Hepatocyte (in vitro differentiated cells): ENCODE results near the gene VAMP2. TPM values are rescaled to one million over a fixed set of nuclear protein-coding genes. Genes with fewer than 3 reads are reported as not detected.

ENCODE experiments used
- DNase-seq: peaks from one replicate; pipeline ENCODE4 v3.0.0-alpha.2; 2016; ENCODE audit warnings: low spot score
- H2AFZ ChIP-seq: fragments of 200-600 bp; sonication (generic); 2 replicates; pipeline ENCODE4 v1.6.0; 2016; ENCODE audit warnings: antibody characterized with exemption, mild to moderate bottlenecking
- H3K27ac ChIP-seq: fragments of 200-600 bp; sonication (generic); 2 replicates; pipeline ENCODE4 v1.5.1; 2016; ENCODE audit warnings: mild to moderate bottlenecking
- H3K27me3 ChIP-seq: fragments of 200-600 bp; sonication (generic); 2 replicates; pipeline ENCODE4 v1.6.1; 2016
- H3K36me3 ChIP-seq: fragments of 200-600 bp; sonication (generic); replicated peaks from 2 replicates; pipeline ENCODE4 v1.5.1; 2016; ENCODE audit warnings: low read depth; ENCODE audit not compliant: insufficient read depth
- H3K4me1 ChIP-seq: fragments of 200-600 bp; sonication (generic); 2 replicates; pipeline ENCODE4 v1.5.1; 2016; ENCODE audit warnings: mild to moderate bottlenecking, moderate library complexity; ENCODE audit not compliant: insufficient read depth
- H3K4me2 ChIP-seq: fragments of 200-600 bp; sonication (generic); 2 replicates; pipeline ENCODE4 v1.6.0; 2016
- H3K4me3 ChIP-seq: fragments of 200-600 bp; sonication (generic); 2 replicates; pipeline ENCODE4 v1.5.1; 2016; ENCODE audit warnings: mild to moderate bottlenecking
- H3K79me2 ChIP-seq: fragments of 200-600 bp; sonication (generic); 2 replicates; pipeline ENCODE4 v1.6.0; 2017; ENCODE audit warnings: mild to moderate bottlenecking
- H3K9me2 ChIP-seq: fragments of 200-600 bp; sonication (generic); replicated peaks from 2 replicates; pipeline ENCODE4 v1.6.0; 2017; ENCODE audit warnings: mild to moderate bottlenecking; ENCODE audit not compliant: insufficient read depth
- H3K9me3 ChIP-seq: fragments of 200-600 bp; sonication (generic); 2 replicates; pipeline ENCODE4 v1.5.1; 2016; ENCODE audit warnings: low read depth, mild to moderate bottlenecking
- H4K20me1 ChIP-seq: fragments of 200-600 bp; sonication (generic); 2 replicates; pipeline ENCODE4 v1.6.0; 2016; ENCODE audit warnings: mild to moderate bottlenecking; ENCODE audit not compliant: insufficient read depth, poor library complexity, severe bottlenecking
- CTCF ChIP-seq: fragments of 200-600 bp; sonication (generic); IDR thresholded peaks from 2 replicates; pipeline ENCODE4 v1.5.1; 2016; ENCODE audit warnings: antibody characterized with exemption, mild to moderate bottlenecking; ENCODE audit not compliant: poor library complexity
- EZH2 ChIP-seq: fragments of 200-600 bp; sonication (generic); IDR thresholded peaks from 2 replicates; pipeline ENCODE4 v1.6.1; 2016; ENCODE audit warnings: antibody characterized with exemption, mild to moderate bottlenecking, borderline replicate concordance
- EZH2phosphoT487 ChIP-seq: fragments of 200-600 bp; sonication (generic); IDR thresholded peaks from one replicate; pipeline ENCODE4 v1.6.1; 2018; ENCODE audit warnings: antibody characterized with exemption, mild to moderate bottlenecking, low read depth, moderate library complexity; ENCODE audit not compliant: unreplicated experiment, severe bottlenecking
- WGBS: methylation state at CpG from one replicate; pipeline ENCODE4 v1.1.6; 2016; ENCODE audit warnings: low lambda C conversion rate; ENCODE audit errors: missing lambda C conversion rate; 5-methylcytosine and 5-hydroxymethylcytosine counted together
- polyA plus RNA-seq: library from polyadenylated mRNA; unstranded; fragments of >200 nt; fragmentation: Nextera tagmentation; extraction: Ambion mirVana; gene quantifications from 2 replicates; pipeline ENCODE4 v1.2.1, GENCODE V29; 2016
- total RNA-seq: library from RNA; depleted of rRNA; stranded (reverse); fragments of >200 nt; gene quantifications from 2 replicates; pipeline ENCODE4 v1.2.3, GENCODE V29; 2014

The VAMP2 gene
- total and polyA plus RNA-seq, 2 experiments from 2014 or later: 8.5 to 44.6 TPM

- H3K4me1 ChIP-seq: peaks cover 33% of the 10 kb centered on the region
Observed at GRCh38 chr17:8154608-8155155, 8.1 kb downstream of the VAMP2 start.

DNA sequence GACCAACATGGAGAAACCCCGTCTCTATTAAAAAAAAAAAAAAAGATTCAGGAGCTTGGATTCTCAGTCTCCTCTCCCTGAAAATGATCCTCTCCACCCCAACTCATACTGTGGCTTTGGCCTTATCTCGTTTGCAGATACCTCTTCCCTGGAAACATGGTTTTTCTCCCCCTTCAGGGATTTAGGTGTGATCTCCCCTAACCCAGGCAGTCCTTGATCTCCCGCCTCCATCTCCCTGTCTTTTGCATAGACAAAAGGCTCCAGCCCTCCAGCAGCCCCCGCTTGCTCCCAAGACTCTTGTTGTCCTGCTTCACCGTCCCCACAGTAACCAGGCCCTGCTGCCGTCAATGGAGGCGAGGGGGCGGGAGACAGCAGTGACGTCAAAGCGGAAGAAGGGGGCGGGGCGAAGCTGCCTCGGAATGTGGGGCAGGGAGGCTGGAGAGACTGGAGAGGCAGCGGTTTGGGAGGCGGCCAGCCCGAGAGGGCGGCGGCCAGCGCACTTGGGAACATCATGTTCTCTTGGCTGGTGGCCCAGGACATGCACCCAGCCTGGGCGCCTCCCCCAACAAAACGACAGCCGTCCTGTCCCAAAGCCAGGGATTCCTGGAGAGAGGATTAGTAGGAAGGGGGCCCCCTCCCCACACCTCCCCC is 8.7 kb downstream of the VAMP2 start:
- H3K4me1 ChIP-seq: peaks cover 33% of the 10 kb centered on the region
- 6% methylated on average over 16 of the region's 22 CpGs for WGBS
- H2AFZ ChIP-seq: no peak overlapping the region
- DNase-seq: peak; percentile 98
- no peaks in the 10 kb centered on the region for H3K27me3 ChIP-seq
- peaks cover 28% of the 10 kb centered on the region for H4K20me1 ChIP-seq
- H3K79me2 ChIP-seq: peaks cover 47% of the 10 kb centered on the region
- H3K36me3 ChIP-seq: no peaks in the 10 kb centered on the region
- peak overlapping the region; percentile 87 for H3K4me2 ChIP-seq
- no peaks in the 10 kb centered on the region for H3K9me2 ChIP-seq
- peak overlapping the region; percentile 11 for H3K4me3 ChIP-seq
- peak overlapping the region; percentile 99 for H3K27ac ChIP-seq
- H3K9me3 ChIP-seq: no peaks in the 10 kb centered on the region
- TF ChIP-seq CTCF: no peak
- TF ChIP-seq EZH2: no peak
- no peak for TF ChIP-seq EZH2phosphoT487

More at GRCh38 chr17:8154608-8155155, 8.1 kb downstream of the VAMP2 start:
- Histone ChIP-seq H3K4me3 (peak overlapping the region; percentile 11), H3K79me2 (peaks cover 41% of the 10 kb centered on the region), H4K20me1 (peaks cover 22% of the 10 kb centered on the region), H3K36me3 (no peaks in the 10 kb centered on the region), H3K4me2 (peak overlapping the region; percentile 87), H2AFZ (no peak overlapping the region), H3K27ac (peak overlapping the region; percentile 99), H3K27me3 (no peaks in the 10 kb centered on the region), H3K9me2 (no peaks in the 10 kb centered on the region), H3K9me3 (no peaks in the 10 kb centered on the region)
- no peak for DNase-seq
- no peak for TF ChIP-seq CTCF
- WGBS: 51% methylated on average over 10 of the region's 11 CpGs

DNA sequence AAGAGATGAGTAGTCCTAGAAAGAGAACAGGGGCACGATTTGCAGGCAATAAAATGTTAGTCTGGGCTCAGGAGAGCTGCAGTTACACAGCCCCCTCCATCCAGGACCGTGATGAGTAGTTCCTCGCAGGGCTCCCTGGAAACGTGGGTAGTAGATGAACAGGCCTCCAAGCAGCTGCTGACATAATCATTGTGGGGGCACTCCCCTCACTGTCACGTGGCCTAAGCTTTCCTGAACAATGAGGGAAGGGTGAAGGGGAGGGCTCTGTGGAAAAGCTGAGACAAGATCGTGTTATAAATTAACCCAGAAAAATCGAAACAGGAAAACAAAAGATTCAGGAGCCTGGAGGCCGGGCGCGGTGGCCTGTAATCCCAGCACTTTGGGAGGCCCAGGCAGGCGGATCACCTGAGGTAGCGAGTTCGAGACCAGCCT is 9.2 kb downstream of the VAMP2 start:
- H3K4me2 ChIP-seq: peak overlapping the region; percentile 87
- WGBS: 38% methylated on average over 13 of the region's 13 CpGs
- H3K9me3 ChIP-seq: no peaks in the 10 kb centered on the region
- no peak overlapping the region for H3K4me3 ChIP-seq
- peaks cover 49% of the 10 kb centered on the region for H3K79me2 ChIP-seq
- no peak for TF ChIP-seq EZH2phosphoT487
- TF ChIP-seq EZH2: no peak
- no peak for TF ChIP-seq CTCF
- no peaks in the 10 kb centered on the region for H3K36me3 ChIP-seq
- no peaks in the 10 kb centered on the region for H3K27me3 ChIP-seq
- no peak overlapping the region for H2AFZ ChIP-seq
- H3K9me2 ChIP-seq: no peaks in the 10 kb centered on the region
- peak; percentile 95 for DNase-seq
- H4K20me1 ChIP-seq: peaks cover 31% of the 10 kb centered on the region
- H3K27ac ChIP-seq: peak overlapping the region; percentile 99
- H3K4me1 ChIP-seq: peaks cover 33% of the 10 kb centered on the region
